IMR-90 (cell line): Measurements from ENCODE around the gene IP6K3. TPM values are rescaled to one million over a fixed set of nuclear protein-coding genes. Genes with fewer than 3 reads are reported as not detected.
A peak's percentile ranks its signal among the peaks of the same experiment; 100 is the strongest.

Experiments used
- ATAC-seq: fragments of 200-7000 bp; cut with Tn5 transposase; 2 replicates; pipeline ENCODE4 v1.9.1; 2020; ENCODE audit warnings: low read depth, mild to moderate bottlenecking, moderate library complexity
- BruUV-seq: library from RNA; stranded (reverse); fragments of 400-500 nt; replicated peaks from 2 replicates; lab custom pipeline; 2021; lab: Mats Ljungman, UMichigan
- CTCF ChIA-PET: fragments of 300-600 bp; formaldehyde crosslinking; extraction: SDS; loops from one replicate; lab custom pipeline; 2021; ENCODE audit warnings: antibody characterized with exemption; lab: Yijun Ruan, JAX
- POLR2A ChIA-PET: fragments of 300-600 bp; sonication (Branson Sonifier 250); formaldehyde crosslinking; loops from one replicate; lab custom pipeline; 2022; ENCODE audit warnings: antibody characterized with exemption; ENCODE audit not compliant: unreplicated experiment; lab: Charles Lee
- DNase-seq: peaks from one replicate; pipeline ENCODE4 v3.0.0; 2013
- H2AFZ ChIP-seq: replicated peaks from 2 replicates; pipeline ENCODE3; 2013; ENCODE audit warnings: low read length, mild to moderate bottlenecking; ENCODE audit not compliant: poor library complexity
- H2AK5ac ChIP-seq: 2 replicates; pipeline ENCODE4 v1.6.1; 2013; ENCODE audit warnings: low read depth, low read length, inconsistent platforms
- H2AK9ac ChIP-seq: replicated peaks from 2 replicates; pipeline ENCODE3; 2013; ENCODE audit warnings: mild to moderate bottlenecking, low read depth, low read length, moderate library complexity; ENCODE audit not compliant: poor library complexity
- H2BK120ac ChIP-seq: 2 replicates; pipeline ENCODE4 v1.6.1; 2013; ENCODE audit warnings: low read depth, low read length, inconsistent platforms
- H2BK15ac ChIP-seq: 3 replicates; pipeline ENCODE4 v1.6.1; 2013; ENCODE audit warnings: low read depth, low read length, inconsistent platforms
- H2BK20ac ChIP-seq: 2 replicates; pipeline ENCODE4 v1.6.1; 2013; ENCODE audit warnings: low read depth, mild to moderate bottlenecking, inconsistent platforms, low read length, moderate library complexity
- H2BK5ac ChIP-seq: 2 replicates; pipeline ENCODE4 v1.6.1; 2013; ENCODE audit warnings: mild to moderate bottlenecking, low read depth, low read length, inconsistent platforms; ENCODE audit not compliant: poor library complexity, severe bottlenecking
- H3K14ac ChIP-seq: replicated peaks from 2 replicates; pipeline ENCODE4 v1.6.1; 2013; ENCODE audit warnings: low read depth, low read length, inconsistent platforms
- H3K18ac ChIP-seq: 2 replicates; pipeline ENCODE4 v1.6.1; 2013; ENCODE audit warnings: low read depth, low read length, control low read depth
- H3K23ac ChIP-seq: 2 replicates; pipeline ENCODE4 v1.6.1; 2013; ENCODE audit warnings: low read depth, low read length, inconsistent platforms
- H3K27ac ChIP-seq: 2 replicates; pipeline ENCODE4 v1.5.1; 2013; ENCODE audit warnings: mild to moderate bottlenecking, control low read depth, low read length; ENCODE audit not compliant: insufficient read depth
- H3K27me3 ChIP-seq: 2 replicates; pipeline ENCODE4 v1.6.1; 2013; ENCODE audit warnings: low read length; ENCODE audit not compliant: control insufficient read depth, insufficient read depth
- H3K36me3 ChIP-seq: 2 replicates; pipeline ENCODE4 v1.6.1; 2013; ENCODE audit warnings: low read length, mixed read lengths; ENCODE audit not compliant: control insufficient read depth, insufficient read depth
- H3K4ac ChIP-seq: 2 replicates; pipeline ENCODE4 v1.6.1; 2013; ENCODE audit warnings: low read depth, low read length, inconsistent platforms
- H3K4me1 ChIP-seq: 2 replicates; pipeline ENCODE4 v1.6.1; 2013; ENCODE audit warnings: low read length, mixed read lengths; ENCODE audit not compliant: control insufficient read depth, insufficient read depth
- H3K4me2 ChIP-seq: 2 replicates; pipeline ENCODE4 v1.6.1; 2013; ENCODE audit warnings: low read depth, mild to moderate bottlenecking, control low read depth, low read length, moderate library complexity
- H3K4me3 ChIP-seq: 2 replicates; pipeline ENCODE4 v1.5.1; 2013; ENCODE audit warnings: low read depth, mild to moderate bottlenecking, control low read depth, low read length, moderate library complexity; ENCODE audit not compliant: insufficient read depth
- H3K56ac ChIP-seq: 2 replicates; pipeline ENCODE4 v1.6.1; 2013; ENCODE audit warnings: low read length, inconsistent platforms; ENCODE audit not compliant: insufficient read depth; ENCODE audit errors: extremely low read depth
- H3K79me1 ChIP-seq, 2 experiments: 2 replicates each; pipeline ENCODE4 v1.6.1; 2013; ENCODE audit warnings: low read length in 2 of 2, inconsistent platforms in 1 of 2, low read depth in 1 of 2
- H3K9ac ChIP-seq: 2 replicates; pipeline ENCODE4 v1.6.1; 2013; ENCODE audit warnings: low read depth, low read length, control low read depth
- H3K9me1 ChIP-seq: 2 replicates; pipeline ENCODE4 v1.6.1; 2013; ENCODE audit warnings: low read length, inconsistent platforms; ENCODE audit not compliant: insufficient read depth
- H3K9me3 ChIP-seq: 2 replicates; pipeline ENCODE4 v1.6.1; 2013; ENCODE audit warnings: low read length; ENCODE audit not compliant: control insufficient read depth, insufficient read depth
- H4K20me1 ChIP-seq: 2 replicates; pipeline ENCODE4 v1.6.1; 2013; ENCODE audit warnings: low read length, inconsistent platforms; ENCODE audit not compliant: insufficient read depth
- H4K5ac ChIP-seq: 2 replicates; pipeline ENCODE4 v1.6.1; 2013; ENCODE audit warnings: mild to moderate bottlenecking, low read depth, low read length, control low read depth
- H4K8ac ChIP-seq, 2 experiments: 2 replicates each; pipeline ENCODE4 v1.6.1; 2013; ENCODE audit warnings: low read depth in 2 of 2, low read length in 2 of 2, control low read depth in 1 of 2, inconsistent platforms in 1 of 2
- H4K91ac ChIP-seq: 2 replicates; pipeline ENCODE4 v1.6.1; 2013; ENCODE audit warnings: low read depth, low read length, inconsistent platforms; ENCODE audit not compliant: insufficient read depth
- BHLHE40 ChIP-seq: fragments of 150-350 bp; IDR thresholded peaks from 2 replicates; pipeline ENCODE4 v1.6.1; 2016; ENCODE audit warnings: mild to moderate bottlenecking, low read depth, low read length
- CHD1 ChIP-seq: IDR thresholded peaks from 2 replicates; pipeline ENCODE4 v1.6.1; 2012; ENCODE audit warnings: low read depth, low read length, improper control_type of control experiment
- FOS ChIP-seq: fragments of 150-350 bp; IDR thresholded peaks from 2 replicates; pipeline ENCODE4 v1.6.1; 2016; ENCODE audit warnings: low read depth, low read length
- MAFK ChIP-seq: IDR thresholded peaks from 2 replicates; pipeline ENCODE4 v1.6.1; 2012; ENCODE audit warnings: low read depth, low read length, improper control_type of control experiment
- MAZ ChIP-seq: IDR thresholded peaks from 2 replicates; pipeline ENCODE4 v1.6.1; 2012; ENCODE audit warnings: low read depth, mild to moderate bottlenecking, low read length, improper control_type of control experiment, moderate library complexity, borderline replicate concordance
- POLR2A ChIP-seq: IDR thresholded peaks from 2 replicates; pipeline ENCODE4 v1.6.1; 2012; ENCODE audit warnings: mild to moderate bottlenecking, low read depth, low read length
- RAD21 ChIP-seq: IDR thresholded peaks from 2 replicates; pipeline ENCODE4 v1.6.1; 2012; ENCODE audit warnings: low read length, improper control_type of control experiment
- RCOR1 ChIP-seq: IDR thresholded peaks from 2 replicates; pipeline ENCODE4 v1.6.1; 2012; ENCODE audit warnings: mild to moderate bottlenecking, low read length, improper control_type of control experiment; ENCODE audit not compliant: insufficient replicate concordance
- WGBS, 2 experiments: methylation state at CpG; one replicate each; pipeline versions ENCODE4 v1.1.5 to v1.1.7; 2013; ENCODE audit warnings: missing lambda C conversion rate in 2 of 2; ENCODE audit not compliant: insufficient read length in 1 of 2; ENCODE audit errors: extremely low coverage in 2 of 2; 5-methylcytosine and 5-hydroxymethylcytosine counted together
- dilution Hi-C: fragments of 300-500 bp; cut with HindIII; formaldehyde crosslinking; loops from one replicate; pipeline ENCODE4 v1.14.3; 2018; ENCODE audit warnings: low sequenced_read_pairs; ENCODE audit not compliant: unreplicated experiment
- in situ Hi-C: fragments of 300-500 bp; cut with MboI; formaldehyde crosslinking; loops from 3 replicates; pipeline ENCODE4 v1.14.3; 2019; ENCODE audit warnings: low sequenced_read_pairs, inconsistent platforms, mixed read lengths
- intact Hi-C: fragments of 100-400 bp; cut with micrococcal nuclease; formaldehyde crosslinking; loops from 2 replicates; pipeline ENCODE4 v1.10.0; 2022
- polyA plus RNA-seq, 3 experiments: library from polyadenylated mRNA; depleted of rRNA; stranded (reverse); fragments of >200 nt; gene quantifications; 2 replicates each; pipeline ENCODE4 v1.2.3, GENCODE V29; 2012; ENCODE audit warnings: low replicate concordance in 1 of 3
- total RNA-seq: library from RNA; depleted of rRNA; stranded (reverse); fragments of >200 nt; gene quantifications from 2 replicates; pipeline ENCODE4 v1.2.3, GENCODE V29; 2012
- TF ChIP-seq, protein P1 (sequence below): fragments of 150-350 bp; IDR thresholded peaks from 2 replicates; pipeline ENCODE4 v1.6.1; 2016; ENCODE audit warnings: low read depth, mild to moderate bottlenecking, low read length, moderate library complexity, borderline replicate concordance
- TF ChIP-seq, protein P2 (sequence below): conservative IDR thresholded peaks from 2 replicates; pipeline ENCODE4 v1.5.1; 2012; ENCODE audit warnings: mild to moderate bottlenecking, low read depth, low read length, improper control_type of control experiment

IP6K3 gene
- total and polyA plus RNA-seq, 2 of the 4 experiments (the other 2 are of a cell fraction): 0.18 to 0.51 TPM

DNA sequence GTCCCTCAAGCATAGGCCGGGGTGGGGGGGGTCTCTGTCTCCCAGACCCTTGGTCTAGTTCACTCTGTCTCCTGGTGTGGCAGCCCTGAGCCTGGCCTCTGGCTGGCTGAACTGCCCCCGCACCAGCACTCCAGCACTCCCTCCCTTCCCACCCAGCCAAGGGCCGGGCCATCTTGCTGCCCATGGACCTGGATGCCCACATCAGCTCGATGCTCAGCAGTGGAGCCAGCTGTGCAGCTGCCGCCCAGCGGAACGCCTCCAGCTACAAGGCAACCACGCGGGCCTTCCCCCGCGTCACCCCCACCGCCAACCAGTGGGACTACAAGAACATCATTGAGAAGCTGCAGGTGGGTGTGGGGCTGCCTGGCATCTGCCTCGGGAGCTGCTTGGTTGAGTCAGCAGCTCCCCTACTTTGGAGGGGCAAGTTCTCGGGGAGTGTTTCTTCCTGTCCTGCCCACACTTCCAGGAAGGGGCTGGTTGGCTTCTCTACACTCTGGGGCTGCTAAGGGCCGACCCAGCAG, 63.6 kb downstream of the IP6K3 start:
- H3K4me3 ChIP-seq: no peak overlapping the region
- no peak overlapping the region for H3K9ac ChIP-seq
- no peak overlapping the region for H3K27ac ChIP-seq
- BruUV-seq: no TSS peak
- H3K79me1 ChIP-seq: no peaks in the 10 kb centered on the region
- H3K4ac ChIP-seq: no peak overlapping the region
- no peak overlapping the region for H2AK9ac ChIP-seq
- peak; percentile 14; the same call in 1 of the 2 replicates for ATAC-seq
- no peak overlapping the region for H2AK5ac ChIP-seq
- H3K4me2 ChIP-seq: no peak overlapping the region
- no peak for DNase-seq
- no peak overlapping the region for H2BK120ac ChIP-seq
- no peaks in the 10 kb centered on the region for H3K9me3 ChIP-seq
- H3K14ac ChIP-seq: no peak overlapping the region
- H2BK5ac ChIP-seq: no peak overlapping the region
- no peak overlapping the region for H4K8ac ChIP-seq
- intact Hi-C loops: no loop called here
- no peak overlapping the region for H2BK20ac ChIP-seq
- no peaks in the 10 kb centered on the region for H3K4me1 ChIP-seq
- no peak overlapping the region for H2BK15ac ChIP-seq
- dilution Hi-C loops: no loop called here
- 77% methylated on average over 4 of the region's 15 CpGs; no CpG with 5 or more reads in 1 of the 2 experiments for WGBS, 2 experiments
- CTCF ChIA-PET: interaction anchor here (0.9 kb wide), 1 partner anchor 93 kb away, joined by 3 read pairs; no protein-coding TSS in a partner anchor
- H4K5ac ChIP-seq: no peak overlapping the region
- POLR2A ChIA-PET: interaction anchor here (0.5 kb wide), 1 partner anchor 554 kb away, joined by 3 read pairs; the partner anchor contains the start of gene HMGA1
- H3K27me3 ChIP-seq: no peaks in the 10 kb centered on the region
- no peak overlapping the region for H2AFZ ChIP-seq
- no peak overlapping the region for H4K91ac ChIP-seq
- TF ChIP-seq BHLHE40: no peak
- TF ChIP-seq CHD1: no peak
- no peak for TF ChIP-seq POLR2A
- no peak for TF ChIP-seq RCOR1
- TF ChIP-seq, protein P1, sequence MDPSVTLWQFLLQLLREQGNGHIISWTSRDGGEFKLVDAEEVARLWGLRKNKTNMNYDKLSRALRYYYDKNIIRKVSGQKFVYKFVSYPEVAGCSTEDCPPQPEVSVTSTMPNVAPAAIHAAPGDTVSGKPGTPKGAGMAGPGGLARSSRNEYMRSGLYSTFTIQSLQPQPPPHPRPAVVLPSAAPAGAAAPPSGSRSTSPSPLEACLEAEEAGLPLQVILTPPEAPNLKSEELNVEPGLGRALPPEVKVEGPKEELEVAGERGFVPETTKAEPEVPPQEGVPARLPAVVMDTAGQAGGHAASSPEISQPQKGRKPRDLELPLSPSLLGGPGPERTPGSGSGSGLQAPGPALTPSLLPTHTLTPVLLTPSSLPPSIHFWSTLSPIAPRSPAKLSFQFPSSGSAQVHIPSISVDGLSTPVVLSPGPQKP: no peak
- TF ChIP-seq MAFK: no peak
- no peak for TF ChIP-seq MAZ
- TF ChIP-seq RAD21: no peak
- no peak for TF ChIP-seq FOS
- TF ChIP-seq, protein P2, sequence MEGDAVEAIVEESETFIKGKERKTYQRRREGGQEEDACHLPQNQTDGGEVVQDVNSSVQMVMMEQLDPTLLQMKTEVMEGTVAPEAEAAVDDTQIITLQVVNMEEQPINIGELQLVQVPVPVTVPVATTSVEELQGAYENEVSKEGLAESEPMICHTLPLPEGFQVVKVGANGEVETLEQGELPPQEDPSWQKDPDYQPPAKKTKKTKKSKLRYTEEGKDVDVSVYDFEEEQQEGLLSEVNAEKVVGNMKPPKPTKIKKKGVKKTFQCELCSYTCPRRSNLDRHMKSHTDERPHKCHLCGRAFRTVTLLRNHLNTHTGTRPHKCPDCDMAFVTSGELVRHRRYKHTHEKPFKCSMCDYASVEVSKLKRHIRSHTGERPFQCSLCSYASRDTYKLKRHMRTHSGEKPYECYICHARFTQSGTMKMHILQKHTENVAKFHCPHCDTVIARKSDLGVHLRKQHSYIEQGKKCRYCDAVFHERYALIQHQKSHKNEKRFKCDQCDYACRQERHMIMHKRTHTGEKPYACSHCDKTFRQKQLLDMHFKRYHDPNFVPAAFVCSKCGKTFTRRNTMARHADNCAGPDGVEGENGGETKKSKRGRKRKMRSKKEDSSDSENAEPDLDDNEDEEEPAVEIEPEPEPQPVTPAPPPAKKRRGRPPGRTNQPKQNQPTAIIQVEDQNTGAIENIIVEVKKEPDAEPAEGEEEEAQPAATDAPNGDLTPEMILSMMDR: no peak
- H3K36me3 ChIP-seq: peaks cover 5% of the 10 kb centered on the region
- H4K20me1 ChIP-seq: no peaks in the 10 kb centered on the region
- H3K56ac ChIP-seq: no peak overlapping the region
- H3K18ac ChIP-seq: no peak overlapping the region
- H3K23ac ChIP-seq: no peak overlapping the region
- in situ Hi-C loops: no loop called here
- no peaks in the 10 kb centered on the region for H3K9me1 ChIP-seq
